ENCODE data around the gene DAB1.

- TF ChIP-seq CTCF (IDR thresholded peaks at IDR 0.05 in 4 of 5, conservative IDR thresholded peaks at IDR 0.05 in 1 of 5) (no peak), POLR2A (IDR thresholded peaks at IDR 0.05) (no peak)
These were observed 299.7 kb downstream of the DAB1 start for GRCh38 chr1:57124170-57124569.
